NCI-H146 treated with DMSO at 0.1 percent for 48 hours (cell line): ENCODE results near the gene DCXR.

ENCODE experiments used
- DNase-seq: peaks from one replicate; lab custom pipeline; 2025; ENCODE audit not compliant: unreplicated experiment; lab: John Stamatoyannopoulos, UW

The DCXR gene

DNA sequence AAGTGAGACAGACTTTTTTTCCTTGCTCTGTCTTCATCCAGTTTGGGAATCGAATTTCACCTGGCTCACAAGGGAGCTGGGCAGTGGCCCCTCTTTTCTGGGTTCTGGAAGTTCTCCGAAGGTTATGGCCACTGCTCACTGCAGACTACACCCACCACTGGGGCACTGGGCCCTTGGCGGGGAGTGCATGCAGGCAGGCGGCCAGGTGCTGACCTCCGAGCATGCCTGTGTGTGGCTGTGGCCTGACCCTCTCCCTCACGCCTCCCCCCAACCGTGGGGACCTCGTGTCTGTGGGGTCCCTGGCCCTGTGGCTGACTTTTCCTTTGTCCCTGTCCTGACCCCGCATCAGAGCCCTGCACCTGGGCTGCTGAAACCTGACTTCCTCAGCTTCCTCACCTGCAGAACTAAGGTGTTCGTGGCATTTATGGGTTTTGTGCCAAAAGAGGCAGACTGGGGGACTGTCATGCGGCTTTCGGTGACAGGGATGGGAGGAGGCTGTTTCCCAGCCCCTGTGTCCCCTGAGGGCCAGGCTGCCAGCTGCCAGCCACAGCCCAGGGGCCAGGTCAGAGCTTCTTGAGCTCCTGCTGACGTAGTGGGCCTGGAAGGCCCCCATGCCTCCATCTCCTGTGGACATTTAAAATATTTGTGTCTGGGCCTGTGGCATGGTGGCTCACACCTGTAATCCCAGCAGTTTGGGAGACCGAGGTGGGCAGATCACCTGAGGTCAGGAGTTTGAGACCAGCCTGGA, 38.6 kb downstream of the DCXR start:
- no peak for DNase-seq

DNA sequence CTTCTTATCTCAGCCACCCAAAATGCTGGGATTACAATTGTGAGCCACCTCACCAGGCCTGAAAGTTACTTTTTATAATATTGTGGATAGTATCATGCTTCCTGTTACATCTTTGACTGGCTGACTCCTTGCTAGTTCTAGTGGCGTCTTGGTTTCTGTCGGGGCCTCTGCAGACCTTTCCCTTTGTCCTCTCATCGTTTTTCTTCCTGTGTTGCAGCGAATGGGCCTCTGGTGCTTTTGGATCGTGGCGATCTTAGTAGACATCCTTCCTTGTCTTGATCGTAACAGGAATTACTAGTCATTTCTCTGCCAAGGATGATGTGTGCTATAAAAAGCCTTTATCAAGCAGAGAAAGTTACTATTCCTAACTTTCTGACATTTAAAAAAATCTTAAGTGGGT, 39.3 kb downstream of the DCXR start:
- DNase-seq: no peak

DNA sequence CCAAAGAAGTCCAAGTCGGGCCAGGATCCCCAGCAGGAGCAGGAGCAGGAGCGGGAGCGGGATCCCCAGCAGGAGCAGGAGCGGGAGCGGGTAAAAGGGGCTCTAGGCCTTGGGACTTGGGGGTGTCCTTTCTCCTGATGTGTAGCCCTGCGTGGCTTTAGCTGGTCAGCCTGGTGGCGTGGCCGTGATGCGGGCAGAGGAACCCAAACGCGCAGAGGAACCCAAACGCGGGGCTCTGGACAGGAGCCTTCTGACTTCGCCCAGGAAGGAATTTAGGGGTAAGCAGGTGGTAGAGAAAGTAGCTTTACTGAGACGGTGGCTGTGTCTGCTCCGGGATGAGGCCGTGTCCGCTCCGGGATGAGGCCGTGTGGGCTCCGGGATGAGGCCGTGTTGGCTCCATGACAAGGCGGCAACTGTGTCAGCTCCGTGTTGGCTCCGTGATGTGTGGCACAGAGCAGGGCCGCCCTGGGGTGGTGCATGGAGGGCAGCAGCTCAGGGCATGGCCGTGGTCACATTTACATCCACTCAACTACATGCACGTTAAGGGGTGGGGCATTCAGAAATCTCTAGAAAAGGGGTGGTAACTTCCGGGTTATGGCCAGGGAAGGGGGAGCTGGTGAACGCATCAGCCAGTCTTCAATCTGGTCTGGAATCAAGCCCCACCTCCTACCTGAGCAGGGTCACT, 40.6 kb downstream of the DCXR start:
- DNase-seq: no peak

DNA sequence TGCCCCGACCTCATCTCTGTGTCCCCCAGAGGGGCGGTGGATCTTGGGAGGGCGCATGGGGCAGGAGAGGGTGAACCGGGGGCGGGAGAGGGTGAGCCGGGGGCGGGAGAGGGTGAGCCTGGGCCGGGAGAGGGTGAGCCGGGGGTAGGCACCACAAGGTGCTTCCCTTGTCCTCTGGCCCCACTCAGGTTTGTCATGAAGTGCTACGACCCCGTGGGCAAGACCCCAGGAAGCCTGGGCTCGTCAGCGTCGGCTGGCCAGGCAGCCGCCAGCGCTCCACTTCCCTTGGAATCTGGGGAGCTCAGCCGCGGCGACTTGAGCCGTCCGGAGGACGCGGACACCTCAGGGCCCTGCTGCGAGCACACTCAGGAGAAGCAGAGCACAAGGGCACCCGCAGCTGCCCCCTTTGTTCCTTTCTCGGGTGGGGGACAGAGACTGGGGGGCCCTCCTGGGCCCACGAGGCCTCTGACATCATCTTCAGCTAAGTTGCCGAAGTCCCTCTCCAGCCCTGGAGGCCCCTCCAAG, 41.2 kb downstream of the DCXR start:
- no peak for DNase-seq

DNA sequence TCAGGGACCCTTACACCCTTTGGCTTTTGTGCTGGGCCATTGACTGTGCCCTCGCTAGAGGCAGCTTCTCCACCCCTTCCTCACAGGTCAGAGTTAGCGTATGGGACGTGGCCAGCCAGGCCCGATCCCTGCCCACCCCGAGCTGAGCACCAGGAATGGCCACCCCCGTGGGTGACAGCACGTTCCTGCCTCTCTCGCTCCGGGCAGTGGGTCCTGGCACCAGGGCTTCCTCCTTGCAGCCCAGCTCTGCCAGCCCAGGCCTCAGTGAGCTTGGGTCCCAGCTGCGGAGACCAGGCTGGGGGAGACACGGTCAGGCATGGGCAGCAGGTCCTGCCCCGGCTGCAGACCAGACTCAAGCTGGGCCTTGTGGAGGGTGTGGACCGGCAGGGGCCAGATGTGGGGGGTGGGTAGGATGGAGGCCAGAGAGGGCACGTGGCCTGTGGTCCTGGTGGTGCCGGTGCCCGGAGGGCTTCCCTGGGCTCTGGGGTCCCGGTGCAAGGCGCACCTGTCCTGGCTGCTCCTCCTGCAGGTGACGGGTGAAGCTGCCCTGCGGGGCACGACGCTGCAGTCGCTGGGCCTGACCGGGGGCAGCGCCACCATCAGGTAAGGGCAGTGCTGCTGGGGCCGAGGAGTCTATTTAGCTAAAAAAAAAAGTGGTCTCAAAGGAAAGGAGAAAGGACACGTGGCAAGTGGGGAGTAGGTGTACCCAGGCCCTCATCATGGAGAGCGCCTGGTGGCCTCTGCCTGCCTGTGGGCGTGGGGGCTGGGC, 41.9 kb downstream of the DCXR start:
- no peak for DNase-seq

DNA sequence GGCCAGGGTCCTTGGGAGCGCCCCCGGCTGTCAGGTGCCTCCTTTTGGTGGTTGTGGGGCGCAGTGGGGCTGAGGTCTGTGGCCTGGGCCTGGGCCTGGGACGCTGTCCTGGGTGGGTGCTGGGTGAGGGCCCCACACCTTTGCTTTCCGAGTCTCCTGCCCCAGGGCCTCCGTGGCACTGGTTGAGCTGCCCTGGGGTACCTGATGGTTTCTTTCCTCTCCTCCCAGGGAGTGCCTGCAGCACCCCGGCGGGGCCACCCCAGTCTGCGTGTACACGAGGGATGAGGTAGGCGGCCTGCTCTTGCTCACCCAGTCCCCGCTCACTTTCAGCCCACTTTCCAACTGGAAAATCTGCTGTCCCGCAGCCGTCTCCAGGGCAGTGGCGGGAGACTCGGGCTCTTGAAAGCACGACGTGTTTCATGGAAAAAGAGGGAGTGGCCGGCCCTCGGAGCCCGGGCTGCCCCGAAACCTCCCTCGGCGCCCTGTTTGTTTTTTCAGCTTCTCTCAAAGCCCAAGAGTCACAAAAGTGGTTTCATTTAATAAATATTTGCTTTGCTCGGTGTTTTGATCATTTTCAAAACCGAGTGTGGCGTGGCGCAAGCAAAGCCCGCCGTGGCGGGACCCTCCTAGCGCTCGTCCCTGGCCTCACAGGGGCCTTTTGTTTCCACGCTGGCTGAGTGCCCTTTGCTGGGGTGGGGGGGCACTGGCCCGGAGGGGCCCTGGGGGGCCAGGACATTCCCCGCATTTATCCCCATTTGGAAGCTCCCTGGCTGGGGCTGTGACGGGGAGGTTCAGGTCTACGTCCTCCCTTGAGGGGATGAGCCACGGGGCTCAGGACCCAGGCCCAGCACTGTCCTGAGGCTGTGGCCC, 42.7 kb downstream of the DCXR start:
- no peak for DNase-seq

DNA sequence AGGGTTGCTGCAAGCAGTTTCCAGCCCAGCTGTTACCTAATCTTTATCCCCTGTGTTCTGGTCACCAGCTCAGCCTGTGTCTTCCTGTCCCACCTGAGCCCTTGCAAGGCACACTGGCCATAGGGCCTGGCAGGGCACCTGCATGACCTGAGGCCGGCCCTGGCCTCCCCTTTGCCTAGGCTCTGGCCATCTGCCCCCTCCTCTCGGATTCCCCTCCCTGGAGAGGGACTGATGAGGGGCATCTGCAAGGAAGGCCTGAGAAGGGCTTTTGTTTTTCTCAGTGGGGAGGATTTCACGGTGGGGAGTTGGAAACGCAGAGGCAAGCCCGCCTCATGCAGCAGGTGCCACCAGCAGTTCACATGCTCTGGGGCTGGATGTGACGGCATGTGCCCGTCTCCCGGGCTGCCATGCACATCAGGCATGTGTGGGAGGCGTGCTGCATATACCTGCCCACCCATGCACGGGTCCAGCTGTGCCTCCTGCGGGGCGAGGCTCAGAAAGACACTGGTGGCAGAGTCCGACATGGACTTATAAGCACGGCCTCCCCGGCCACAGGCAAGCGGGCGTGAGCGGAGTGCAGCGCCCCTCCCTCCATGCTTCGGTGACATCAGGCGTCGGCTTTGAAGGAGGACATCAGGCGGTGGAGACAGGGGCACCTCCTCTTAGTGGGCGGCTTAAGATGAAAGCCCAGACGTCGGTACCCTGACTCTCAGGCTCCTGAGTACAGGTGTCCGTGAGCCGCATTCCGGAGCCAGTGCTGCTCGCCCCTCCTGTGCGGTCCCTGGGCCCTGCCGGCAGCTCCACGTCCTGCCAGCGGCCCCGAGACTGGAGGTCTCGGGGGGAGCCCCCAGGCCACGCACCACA, 43.5 kb downstream of the DCXR start:
- DNase-seq: no peak

DNA sequence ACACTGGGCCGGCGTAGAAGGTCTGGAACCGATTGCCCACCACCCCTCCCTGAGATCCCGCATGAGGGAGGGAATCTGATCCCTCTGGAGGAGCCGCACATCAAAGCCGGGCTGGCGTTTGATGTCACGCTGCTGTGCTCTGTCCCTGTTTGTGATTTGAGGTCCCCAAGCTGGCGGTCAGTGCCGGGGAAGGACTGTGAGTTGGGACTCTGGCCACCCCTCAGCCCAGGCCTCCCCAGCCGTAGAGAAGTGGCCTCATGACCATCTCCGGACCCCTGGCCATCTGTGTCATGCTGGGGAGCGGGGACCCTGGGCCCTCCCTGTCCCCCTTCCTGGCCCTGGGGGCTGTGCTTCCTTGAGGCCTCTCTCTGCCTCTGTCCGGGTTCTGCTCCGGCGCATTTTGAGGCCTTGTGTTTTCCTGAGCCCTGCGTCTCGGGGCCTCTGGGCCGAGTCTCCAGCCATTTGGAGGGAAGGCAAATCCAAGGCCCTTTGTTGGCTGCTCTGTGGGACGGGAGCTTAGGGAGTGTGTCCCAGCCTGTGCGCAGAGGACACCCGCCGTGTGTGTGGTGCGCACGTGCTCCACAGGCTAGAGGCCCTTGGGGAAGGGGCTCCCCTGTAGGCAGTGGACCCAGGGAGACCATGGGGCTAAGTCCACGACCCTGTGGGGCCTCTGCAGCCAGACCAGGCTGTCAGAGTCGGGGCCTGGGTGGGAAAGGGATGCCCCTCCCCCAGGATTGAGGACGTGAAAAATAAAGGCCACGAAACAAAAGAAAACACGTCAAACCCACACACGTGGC, 45.0 kb downstream of the DCXR start:
- no peak for DNase-seq

DNA sequence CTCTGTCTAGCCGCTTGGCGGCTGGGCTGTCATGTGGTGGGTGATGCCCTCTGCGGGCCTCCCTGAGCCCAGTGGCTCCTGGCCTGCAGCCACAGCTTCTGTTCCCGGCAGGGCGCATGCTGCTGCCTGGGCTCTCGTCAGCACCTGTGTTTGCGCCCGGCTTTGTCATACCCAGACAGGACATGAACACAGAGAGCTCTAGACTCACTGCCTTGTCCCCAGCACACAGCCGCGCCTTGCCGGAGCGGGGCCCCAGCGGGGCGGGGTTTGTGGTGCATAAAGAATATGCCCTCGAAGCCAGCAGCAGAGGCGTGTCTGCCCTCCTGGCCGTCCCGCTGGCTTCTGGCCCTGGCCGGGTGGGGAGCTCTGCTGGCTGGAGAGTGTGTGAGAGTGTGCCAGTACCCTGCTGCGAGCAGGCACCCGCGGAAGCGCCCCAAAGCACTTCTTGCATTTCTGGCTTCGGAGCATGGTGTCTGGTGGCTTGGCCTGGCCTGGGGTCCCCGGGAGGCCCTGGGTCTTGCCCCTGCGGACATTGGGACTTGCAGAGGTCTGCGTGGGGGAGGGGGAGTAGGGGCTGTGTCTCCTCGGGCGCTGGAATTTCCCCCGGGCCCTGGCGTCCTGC, 45.7 kb downstream of the DCXR start:
- DNase-seq: no peak

DNA sequence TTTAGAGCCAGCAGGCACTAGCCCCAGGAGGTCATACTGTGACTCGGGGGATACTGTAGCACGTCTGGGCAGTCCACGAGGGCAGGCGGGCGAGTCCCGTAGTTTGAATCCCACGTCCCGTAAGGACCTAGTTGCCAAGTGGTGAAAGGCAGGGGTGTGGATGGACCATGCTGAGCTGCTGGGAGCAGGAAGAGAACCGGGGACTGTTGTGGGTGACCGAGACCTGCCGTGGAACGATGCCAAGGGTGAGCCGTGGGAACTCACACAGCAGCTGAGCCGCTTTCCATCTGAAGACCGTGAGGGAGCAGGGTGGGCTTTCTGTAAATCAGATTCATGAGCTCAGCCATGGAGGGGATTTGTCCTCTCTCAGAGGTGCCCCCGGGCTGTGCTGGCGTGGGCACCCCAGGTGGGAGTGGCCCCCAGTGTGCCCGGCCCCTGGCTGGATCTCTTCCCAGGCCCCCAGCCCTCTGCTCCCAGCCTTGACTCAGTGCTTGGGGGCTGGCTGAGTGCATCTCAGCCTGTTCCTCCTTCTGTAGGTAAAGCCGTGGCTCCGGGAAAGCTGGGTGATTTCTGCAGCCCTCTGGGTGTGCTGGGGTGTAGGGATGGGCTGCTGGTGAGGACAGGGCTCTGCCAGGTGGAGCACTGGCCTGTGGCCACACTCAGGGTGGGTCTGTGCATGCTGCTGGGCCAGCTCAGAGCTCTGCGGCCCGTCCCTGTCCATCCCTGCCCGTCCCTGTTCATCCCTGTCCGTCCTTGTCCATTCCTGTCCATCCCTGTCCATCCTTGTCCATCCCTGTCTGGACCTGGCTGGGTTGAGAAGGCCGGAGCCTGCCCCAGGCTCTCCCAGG, 46.4 kb downstream of the DCXR start:
- DNase-seq: no peak

DNA sequence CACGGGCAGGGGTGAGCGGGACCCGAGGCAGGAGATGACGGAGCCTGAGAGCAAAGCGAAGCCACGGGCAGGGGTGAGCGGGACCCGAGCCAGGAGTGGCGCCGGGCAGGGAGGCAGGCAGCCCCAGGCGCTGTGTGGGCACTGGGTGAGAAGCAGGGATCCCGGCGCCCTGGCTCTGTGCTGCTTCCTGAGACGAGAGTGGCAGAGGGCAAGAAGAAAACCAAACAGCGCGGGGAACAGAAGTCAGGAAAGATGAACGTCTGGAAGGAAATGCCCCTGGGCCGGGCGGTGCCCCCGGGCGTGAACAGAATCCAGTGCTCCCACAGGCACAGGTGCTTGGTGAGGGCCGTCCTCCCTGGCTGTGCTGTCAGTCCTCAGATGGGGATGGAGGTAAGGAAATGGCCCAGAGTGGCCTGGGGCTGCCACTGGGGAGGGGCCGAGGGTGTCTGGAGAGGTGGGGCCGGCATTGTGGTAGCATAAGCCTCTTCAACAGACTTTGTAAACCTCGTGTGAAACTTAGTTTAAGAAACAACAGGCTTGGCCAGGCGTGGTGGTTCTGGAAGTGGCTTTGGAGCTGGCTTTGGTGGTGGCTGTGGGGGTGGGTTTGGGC, 50.2 kb downstream of the DCXR start:
- no peak for DNase-seq

DNA sequence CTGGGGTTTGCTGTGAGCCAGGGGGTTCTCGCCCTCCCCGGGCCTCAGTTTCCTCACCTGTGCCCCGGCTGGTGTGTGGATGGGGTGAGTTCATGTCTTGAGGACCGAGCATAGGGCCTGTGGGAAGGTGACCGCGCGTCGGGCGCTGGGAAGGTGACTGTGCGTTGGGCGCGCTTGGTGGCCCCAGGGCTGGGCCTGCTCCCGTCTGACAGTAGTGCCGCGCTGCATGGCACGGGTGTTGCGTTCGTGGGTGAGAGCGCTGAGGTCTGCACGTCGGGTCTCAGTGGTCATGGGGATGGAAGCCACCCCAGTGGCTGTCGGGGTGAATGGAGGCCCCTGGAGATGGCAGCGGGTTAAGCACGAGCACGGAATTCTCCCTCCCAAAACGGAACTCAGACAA, 50.9 kb downstream of the DCXR start:
- no peak for DNase-seq
